ENCODE measurements around the gene SLAMF7.
"Not testable (repeated sequence)": the region's sequence is repeated elsewhere in the genome, so short reads cannot be mapped to it uniquely, and the experiment has no call there.

The SLAMF7 gene, protein sequence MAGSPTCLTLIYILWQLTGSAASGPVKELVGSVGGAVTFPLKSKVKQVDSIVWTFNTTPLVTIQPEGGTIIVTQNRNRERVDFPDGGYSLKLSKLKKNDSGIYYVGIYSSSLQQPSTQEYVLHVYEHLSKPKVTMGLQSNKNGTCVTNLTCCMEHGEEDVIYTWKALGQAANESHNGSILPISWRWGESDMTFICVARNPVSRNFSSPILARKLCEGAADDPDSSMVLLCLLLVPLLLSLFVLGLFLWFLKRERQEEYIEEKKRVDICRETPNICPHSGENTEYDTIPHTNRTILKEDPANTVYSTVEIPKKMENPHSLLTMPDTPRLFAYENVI

GRCh38 chr1:160739098-160739511 is at the start of gene SLAMF7:
TSS of gene SLAMF7 (plus strand) at chr1:160739247. CDS start at chr1:160739302, 55 bp downstream.
- DNase-seq (ENCODE audit: low spot score) = no peak

DNA sequence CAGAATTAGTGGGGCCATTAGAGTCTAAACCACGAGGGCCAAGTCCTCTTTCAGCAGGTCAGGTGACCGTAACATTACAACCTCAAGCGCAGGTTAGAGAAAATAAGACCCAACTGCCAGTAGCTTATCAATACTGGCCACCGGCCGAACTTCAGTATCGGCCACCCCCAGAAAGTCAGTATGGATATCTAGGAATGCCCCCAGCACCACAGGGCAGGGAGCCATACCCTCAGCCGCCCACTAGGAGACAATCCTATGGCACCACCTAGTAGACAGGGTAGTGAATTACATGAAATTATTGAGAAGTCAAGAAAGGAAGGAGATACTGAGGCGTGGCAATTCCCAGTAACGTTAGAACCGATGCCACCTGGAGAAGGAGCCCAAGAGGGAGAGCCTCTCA is 46.7 kb upstream of the SLAMF7 start:
- not testable (repeated sequence) for DNase-seq (ENCODE audit: low spot score)

DNA sequence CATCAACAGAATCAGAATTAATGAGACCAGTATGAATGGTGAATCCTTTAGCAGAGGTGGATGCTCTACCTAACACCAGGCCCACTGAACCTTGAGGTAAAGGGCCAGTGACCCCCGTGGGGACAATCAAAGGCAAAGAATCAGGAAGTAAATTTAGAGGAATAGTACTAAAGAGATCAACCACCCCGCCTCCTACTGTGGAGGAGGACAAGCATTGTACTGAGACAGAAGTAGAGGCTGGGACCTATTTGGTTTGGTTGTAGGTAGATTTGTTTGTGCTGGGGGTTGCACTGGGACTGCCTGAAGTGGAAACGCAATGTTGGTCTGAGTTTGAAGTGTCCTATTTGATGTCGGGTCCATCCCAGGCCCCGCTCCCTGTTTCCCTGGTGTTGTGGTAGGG is 36.9 kb upstream of the SLAMF7 start:
- DNase-seq (ENCODE audit: low spot score) = no peak

GRCh38 chr1:160704250-160704649 is 34.8 kb upstream of the SLAMF7 start:
- DNase-seq (ENCODE audit: low spot score) = no peak

- DNase-seq (ENCODE audit: low spot score) = not testable (repeated sequence)
Measured at GRCh38 chr1:160705212-160705621, 33.8 kb upstream of the SLAMF7 start.

DNA sequence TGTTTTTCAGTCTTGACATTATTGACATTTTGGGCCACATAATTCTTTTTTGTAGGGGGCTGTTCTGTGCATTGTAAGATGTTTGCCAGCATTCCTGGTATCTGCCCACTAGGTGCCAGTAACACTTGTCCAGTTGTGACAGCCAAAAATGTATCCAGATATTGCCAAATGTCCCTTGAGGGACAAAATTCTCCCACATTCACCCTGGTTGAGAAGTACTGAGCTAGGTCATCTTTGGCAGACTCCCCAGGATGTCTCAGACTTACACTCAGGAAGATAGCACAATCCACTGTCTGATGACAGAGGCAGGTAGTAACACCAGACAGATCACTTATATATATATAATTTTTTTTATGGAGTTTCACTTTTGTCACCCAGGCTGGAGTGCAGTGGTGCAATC is 33.3 kb upstream of the SLAMF7 start:
- DNase-seq (ENCODE audit: low spot score) = no peak

- no peak for DNase-seq (ENCODE audit: low spot score)
Measured at GRCh38 chr1:160706526-160707235, 32.4 kb upstream of the SLAMF7 start.

DNA sequence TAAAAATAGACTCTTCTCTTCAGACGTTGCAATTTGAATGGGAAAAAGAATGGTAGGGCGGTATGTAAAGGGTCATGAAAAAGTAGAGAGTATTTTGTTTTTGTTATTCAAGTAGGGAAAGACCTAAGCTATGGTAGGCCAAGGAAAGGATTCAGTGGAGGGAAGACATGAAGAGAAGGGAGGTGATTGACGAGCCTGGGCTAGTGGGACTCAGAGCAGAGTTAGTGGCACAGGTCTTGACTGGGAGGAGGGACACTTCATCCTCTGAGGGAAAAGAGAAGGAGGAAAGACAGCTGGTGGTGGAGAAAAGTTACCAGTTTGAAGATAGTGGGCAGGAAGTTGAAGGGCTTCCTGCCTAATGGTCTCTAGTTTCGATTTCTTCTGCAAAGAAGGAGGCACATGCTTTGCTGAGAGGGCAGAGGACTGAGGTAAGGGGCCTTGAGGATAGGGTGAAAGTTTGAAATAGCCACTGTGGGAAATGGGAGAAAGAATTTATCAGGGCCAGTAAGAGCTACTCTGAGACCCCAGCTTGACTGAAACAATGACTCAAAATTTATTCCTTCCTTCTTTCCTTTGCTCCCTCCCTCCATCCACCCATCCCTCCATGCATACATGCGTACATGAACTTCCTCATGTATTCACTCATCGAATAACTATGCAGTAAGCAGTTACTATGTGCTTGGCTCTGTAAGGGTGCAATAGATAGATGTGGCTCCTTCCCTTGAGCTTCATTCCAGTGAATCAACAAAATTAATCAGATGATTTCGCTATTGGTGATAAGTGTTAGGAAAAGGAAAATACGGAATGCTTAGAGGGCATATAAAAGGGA is 31.6 kb upstream of the SLAMF7 start:
- DNase-seq (ENCODE audit: low spot score) = no peak

DNA sequence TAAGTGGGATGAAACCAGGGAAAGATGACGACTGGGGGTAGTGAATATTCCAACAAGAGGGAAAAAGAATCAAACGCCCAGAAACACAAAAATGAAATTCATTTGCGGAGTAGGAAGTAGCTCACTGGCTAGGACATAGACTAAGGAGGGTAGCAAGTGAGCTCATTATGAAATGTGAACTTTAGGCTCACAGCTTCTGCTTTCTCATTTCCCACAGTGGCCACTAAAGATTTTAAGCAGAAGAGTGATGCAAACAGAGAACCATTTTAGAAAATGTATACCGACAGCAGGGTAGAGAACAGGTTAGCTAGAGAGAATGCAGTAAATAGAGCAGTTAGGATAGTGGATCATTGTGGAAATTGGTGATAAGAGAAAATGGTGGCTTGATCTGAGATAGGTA is 30.9 kb upstream of the SLAMF7 start:
- DNase-seq (ENCODE audit: low spot score) = no peak

GRCh38 chr1:160708801-160709200 is 30.2 kb upstream of the SLAMF7 start:
- DNase-seq (ENCODE audit: low spot score) = no peak

DNA sequence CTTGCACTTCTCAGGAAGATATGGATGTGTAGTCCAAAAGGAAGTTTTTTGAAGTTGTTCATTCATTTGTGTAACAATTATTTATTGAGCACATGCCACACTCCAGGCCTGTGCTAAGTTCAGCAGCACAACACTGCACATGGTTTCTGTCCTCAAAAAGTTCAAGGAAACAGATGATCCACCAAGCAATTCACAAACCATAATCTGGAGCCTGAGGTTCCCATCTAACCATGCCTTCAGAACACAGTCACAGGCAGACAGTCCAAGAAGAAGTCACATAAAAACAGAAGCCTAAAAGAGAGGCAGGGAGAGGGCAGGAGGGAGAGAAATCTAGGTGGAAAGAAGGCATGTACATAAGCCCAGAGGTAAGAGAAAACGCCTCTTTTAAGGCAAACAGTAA is 29.3 kb upstream of the SLAMF7 start:
- DNase-seq (ENCODE audit: low spot score) = no peak

GRCh38 chr1:160710517-160711252 is 28.4 kb upstream of the SLAMF7 start:
- DNase-seq (ENCODE audit: low spot score) = no peak

- DNase-seq (ENCODE audit: low spot score) = no peak
Measured at GRCh38 chr1:160711276-160711601, 27.8 kb upstream of the SLAMF7 start.

- no peak for DNase-seq (ENCODE audit: low spot score)
Measured at GRCh38 chr1:160711602-160712311, 27.3 kb upstream of the SLAMF7 start, which contains the start of gene CD48. TSS of gene CD48 (minus strand) at chr1:160711822. CDS start at chr1:160711763, 59 bp downstream.

DNA sequence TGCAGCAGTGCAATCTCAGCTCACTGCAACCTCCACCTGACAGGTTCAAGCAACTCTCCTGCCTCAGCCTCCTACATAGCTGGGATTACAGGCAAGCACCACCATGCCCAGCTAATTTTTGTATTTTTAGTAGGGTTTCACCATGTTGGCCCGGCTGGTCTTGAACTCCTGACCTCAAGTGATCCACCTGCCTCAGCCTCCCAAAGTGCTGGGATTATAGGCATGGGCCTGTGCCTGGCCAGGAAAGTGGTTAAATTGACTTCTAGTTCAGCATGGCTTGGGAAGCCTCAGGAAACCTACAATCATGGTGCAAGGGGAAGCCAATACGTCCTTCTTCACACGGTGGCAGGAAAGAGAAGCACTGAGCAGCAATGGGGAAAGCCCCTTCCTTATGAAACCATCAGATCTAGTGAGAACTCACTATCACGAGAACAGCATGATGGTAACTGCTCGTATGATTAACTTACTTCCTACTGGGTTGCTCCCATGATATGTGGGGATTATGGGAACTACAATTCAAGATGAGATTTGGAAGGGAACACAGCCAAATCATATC is 26.4 kb upstream of the SLAMF7 start:
- not testable (repeated sequence) for DNase-seq (ENCODE audit: low spot score)

GRCh38 chr1:160713161-160713560 is 25.9 kb upstream of the SLAMF7 start:
- DNase-seq (ENCODE audit: low spot score) = no peak

DNA sequence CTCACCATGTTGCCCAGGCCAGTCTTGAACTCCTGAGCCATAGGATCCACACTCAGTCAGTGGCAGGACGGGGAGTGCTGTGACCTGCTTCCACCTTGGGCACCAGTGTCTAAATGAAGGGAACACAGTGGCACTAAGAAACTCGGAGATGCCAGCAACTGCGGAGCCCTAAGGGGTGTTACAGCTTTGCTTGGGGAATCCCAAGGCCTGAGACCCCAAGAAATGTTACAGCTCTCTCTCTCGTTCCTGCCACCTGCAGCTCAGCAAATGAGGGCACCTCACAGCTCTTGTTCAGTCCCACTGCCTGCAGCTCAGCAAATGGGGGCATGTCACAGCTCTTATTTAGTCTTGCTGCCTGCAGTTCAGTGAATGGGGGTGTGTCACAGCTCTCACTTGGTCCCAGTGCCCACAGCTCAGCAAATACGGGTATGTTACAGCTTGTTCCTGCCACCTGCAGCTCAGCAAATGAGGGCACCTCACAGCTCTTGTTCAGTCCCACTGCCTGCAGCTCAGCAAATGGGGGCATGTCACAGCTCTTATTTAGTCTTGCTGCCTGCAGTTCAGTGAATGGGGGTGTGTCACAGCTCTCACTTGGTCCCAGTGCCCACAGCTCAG is 24.9 kb upstream of the SLAMF7 start:
- not testable (repeated sequence) for DNase-seq (ENCODE audit: low spot score)

GRCh38 chr1:160716013-160716412 is 23.0 kb upstream of the SLAMF7 start:
- DNase-seq (ENCODE audit: low spot score) = no peak

DNA sequence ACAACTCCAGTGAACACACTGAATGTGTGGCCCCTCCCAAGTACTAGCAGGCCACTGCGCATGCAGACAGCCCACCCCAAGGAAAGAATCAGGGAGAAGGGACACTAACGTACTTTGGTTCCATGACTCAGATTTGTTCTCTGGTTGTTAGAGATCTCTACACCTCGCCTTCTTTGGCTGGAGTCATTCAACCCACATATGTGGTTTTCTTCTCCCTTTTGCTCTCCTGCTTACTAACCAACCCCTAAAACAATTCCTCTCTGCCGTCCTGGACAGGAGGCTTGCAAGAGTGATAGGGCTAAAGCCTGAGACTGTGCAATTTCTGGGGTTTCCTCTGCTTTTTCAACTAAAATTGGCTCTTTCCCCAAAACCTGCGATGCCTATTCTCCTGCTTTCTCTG is 21.7 kb upstream of the SLAMF7 start:
- no peak for DNase-seq (ENCODE audit: low spot score)

- DNase-seq (ENCODE audit: low spot score) = no peak
Measured at GRCh38 chr1:160718210-160718609, 20.8 kb upstream of the SLAMF7 start.

Data from cerebellar cortex (tissue), 1 donor.